GM23338 (cell line): ENCODE results near the gene CTDNEP1.

ENCODE experiments used
- CREB1 ChIP-seq: fragments of 250-450 bp; sonication (Bioruptor Pico); IDR thresholded peaks from 2 replicates; pipeline ENCODE4 v1.5.0; 2020; ENCODE audit warnings: low read depth, mild to moderate bottlenecking, moderate library complexity
- EZH2 ChIP-seq: fragments of 200-600 bp; sonication (generic); IDR thresholded peaks from one replicate; pipeline ENCODE4 v1.8.0; 2017; ENCODE audit warnings: antibody characterized with exemption, mild to moderate bottlenecking, low read depth; ENCODE audit not compliant: unreplicated experiment
- EZH2phosphoT487 ChIP-seq: fragments of 200-600 bp; sonication (generic); IDR thresholded peaks from one replicate; pipeline ENCODE4 v1.8.1; 2018; ENCODE audit warnings: antibody characterized with exemption; ENCODE audit not compliant: unreplicated experiment
- JUNB ChIP-seq: IDR thresholded peaks from one replicate; pipeline ENCODE4 v1.6.1; 2016; ENCODE audit warnings: antibody characterized with exemption; ENCODE audit not compliant: unreplicated experiment
- NANOG ChIP-seq: IDR thresholded peaks from 2 replicates; pipeline ENCODE4 v1.6.1; 2016; ENCODE audit warnings: antibody characterized with exemption, borderline replicate concordance
- POLR2AphosphoS5 ChIP-seq: IDR thresholded peaks from 2 replicates; pipeline ENCODE4 v1.6.1; 2016; ENCODE audit warnings: antibody characterized with exemption, low read depth
- STAT1 ChIP-seq: IDR thresholded peaks from one replicate; pipeline ENCODE4 v1.6.1; 2016; ENCODE audit warnings: antibody characterized with exemption; ENCODE audit not compliant: unreplicated experiment
- ZNF114 ChIP-seq: fragments of 250-450 bp; sonication (Bioruptor Pico); IDR thresholded peaks from 2 replicates; pipeline ENCODE4 v1.5.0; 2020; ENCODE audit warnings: mild to moderate bottlenecking, moderate library complexity
- ZNF331 ChIP-seq: fragments of 250-450 bp; sonication (Bioruptor Pico); IDR thresholded peaks from 2 replicates; pipeline ENCODE4 v1.5.0; 2020; ENCODE audit warnings: low read depth, mild to moderate bottlenecking, moderate library complexity
- TF ChIP-seq, protein P1 (sequence below), 2 experiments: fragments of 200-600 bp in 1 of 2; sonication (generic) in 1 of 2; conservative IDR thresholded peaks; 2 replicates each; pipeline versions ENCODE4 v1.5.1 to v1.6.1; 2016 to 2017; ENCODE audit warnings: antibody characterized with exemption in 2 of 2, low read depth in 2 of 2, mild to moderate bottlenecking in 2 of 2, moderate library complexity in 1 of 2
- TF ChIP-seq, protein P2 (sequence below): IDR thresholded peaks from one replicate; pipeline ENCODE4 v1.6.1; 2018; ENCODE audit warnings: antibody characterized with exemption; ENCODE audit not compliant: unreplicated experiment

DNA sequence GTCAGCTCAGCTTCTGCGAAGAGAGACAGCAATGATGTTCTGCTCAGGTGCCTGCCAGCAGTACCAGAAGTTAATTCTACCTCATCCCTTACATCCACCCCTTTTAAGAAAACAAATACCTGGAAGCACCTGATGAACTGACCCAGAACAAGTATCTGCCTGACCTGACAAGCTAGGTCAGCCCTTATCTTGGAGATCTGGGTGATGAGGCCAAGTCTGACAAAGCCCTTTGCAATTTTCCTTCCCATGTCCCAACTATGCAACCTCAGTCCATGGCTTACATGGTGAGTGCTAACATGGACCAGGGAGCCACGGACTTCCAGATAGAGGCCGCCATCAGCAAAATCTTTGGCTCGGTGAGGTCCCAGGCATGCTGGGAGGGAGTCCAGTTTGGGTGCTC lies 28.2 kb downstream of the CTDNEP1 start:
- TF ChIP-seq, protein P1, sequence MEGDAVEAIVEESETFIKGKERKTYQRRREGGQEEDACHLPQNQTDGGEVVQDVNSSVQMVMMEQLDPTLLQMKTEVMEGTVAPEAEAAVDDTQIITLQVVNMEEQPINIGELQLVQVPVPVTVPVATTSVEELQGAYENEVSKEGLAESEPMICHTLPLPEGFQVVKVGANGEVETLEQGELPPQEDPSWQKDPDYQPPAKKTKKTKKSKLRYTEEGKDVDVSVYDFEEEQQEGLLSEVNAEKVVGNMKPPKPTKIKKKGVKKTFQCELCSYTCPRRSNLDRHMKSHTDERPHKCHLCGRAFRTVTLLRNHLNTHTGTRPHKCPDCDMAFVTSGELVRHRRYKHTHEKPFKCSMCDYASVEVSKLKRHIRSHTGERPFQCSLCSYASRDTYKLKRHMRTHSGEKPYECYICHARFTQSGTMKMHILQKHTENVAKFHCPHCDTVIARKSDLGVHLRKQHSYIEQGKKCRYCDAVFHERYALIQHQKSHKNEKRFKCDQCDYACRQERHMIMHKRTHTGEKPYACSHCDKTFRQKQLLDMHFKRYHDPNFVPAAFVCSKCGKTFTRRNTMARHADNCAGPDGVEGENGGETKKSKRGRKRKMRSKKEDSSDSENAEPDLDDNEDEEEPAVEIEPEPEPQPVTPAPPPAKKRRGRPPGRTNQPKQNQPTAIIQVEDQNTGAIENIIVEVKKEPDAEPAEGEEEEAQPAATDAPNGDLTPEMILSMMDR (conservative IDR thresholded peaks at IDR 0.05; ENCODE audit: low read depth in 2 of 2), result no peak
- no peak for TF ChIP-seq NANOG
- TF ChIP-seq EZH2, result no peak
- no peak for TF ChIP-seq EZH2phosphoT487
- no peak for TF ChIP-seq CREB1 (CRISPR knock-in tag)
- TF ChIP-seq JUNB, result no peak
- no peak for TF ChIP-seq POLR2AphosphoS5
- TF ChIP-seq, protein P2, sequence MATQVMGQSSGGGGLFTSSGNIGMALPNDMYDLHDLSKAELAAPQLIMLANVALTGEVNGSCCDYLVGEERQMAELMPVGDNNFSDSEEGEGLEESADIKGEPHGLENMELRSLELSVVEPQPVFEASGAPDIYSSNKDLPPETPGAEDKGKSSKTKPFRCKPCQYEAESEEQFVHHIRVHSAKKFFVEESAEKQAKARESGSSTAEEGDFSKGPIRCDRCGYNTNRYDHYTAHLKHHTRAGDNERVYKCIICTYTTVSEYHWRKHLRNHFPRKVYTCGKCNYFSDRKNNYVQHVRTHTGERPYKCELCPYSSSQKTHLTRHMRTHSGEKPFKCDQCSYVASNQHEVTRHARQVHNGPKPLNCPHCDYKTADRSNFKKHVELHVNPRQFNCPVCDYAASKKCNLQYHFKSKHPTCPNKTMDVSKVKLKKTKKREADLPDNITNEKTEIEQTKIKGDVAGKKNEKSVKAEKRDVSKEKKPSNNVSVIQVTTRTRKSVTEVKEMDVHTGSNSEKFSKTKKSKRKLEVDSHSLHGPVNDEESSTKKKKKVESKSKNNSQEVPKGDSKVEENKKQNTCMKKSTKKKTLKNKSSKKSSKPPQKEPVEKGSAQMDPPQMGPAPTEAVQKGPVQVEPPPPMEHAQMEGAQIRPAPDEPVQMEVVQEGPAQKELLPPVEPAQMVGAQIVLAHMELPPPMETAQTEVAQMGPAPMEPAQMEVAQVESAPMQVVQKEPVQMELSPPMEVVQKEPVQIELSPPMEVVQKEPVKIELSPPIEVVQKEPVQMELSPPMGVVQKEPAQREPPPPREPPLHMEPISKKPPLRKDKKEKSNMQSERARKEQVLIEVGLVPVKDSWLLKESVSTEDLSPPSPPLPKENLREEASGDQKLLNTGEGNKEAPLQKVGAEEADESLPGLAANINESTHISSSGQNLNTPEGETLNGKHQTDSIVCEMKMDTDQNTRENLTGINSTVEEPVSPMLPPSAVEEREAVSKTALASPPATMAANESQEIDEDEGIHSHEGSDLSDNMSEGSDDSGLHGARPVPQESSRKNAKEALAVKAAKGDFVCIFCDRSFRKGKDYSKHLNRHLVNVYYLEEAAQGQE, result no peak
- no peak for TF ChIP-seq ZNF114
- TF ChIP-seq STAT1, result no peak
- no peak for TF ChIP-seq ZNF331 (CRISPR knock-in tag)
